NCI-H1105 treated with DMSO at 0.1 percent for 48 hours (cell line): ENCODE data around the gene CDC14A.

Experiments used
- DNase-seq: peaks from one replicate; lab custom pipeline; 2025; lab: John Stamatoyannopoulos, UW

Gene CDC14A

GRCh38 chr1:100448366-100448765, 96.1 kb downstream of the CDC14A start:
- DNase-seq, result peak; percentile 33

- no peak for DNase-seq
Measured at GRCh38 chr1:100449477-100449876, 97.2 kb downstream of the CDC14A start.

DNA sequence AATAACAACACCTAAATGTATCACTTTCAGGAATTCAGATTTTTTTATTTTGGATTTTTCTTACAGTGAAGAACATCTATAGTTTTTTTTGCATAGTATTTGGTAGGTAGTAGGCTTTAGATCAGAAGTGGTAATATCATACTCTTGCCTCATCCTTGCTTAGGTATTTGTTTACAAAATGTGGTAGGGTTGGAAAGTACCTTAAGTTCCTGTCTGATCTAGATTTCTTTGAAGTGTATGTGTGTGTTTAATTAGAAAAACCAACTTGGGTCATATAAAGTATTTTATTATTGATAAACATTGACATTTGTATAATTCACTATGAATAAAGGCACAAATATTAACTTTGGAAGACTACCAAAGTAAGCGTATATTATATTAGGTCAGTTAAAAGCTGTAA, 100.3 kb downstream of the CDC14A start:
- no peak for DNase-seq

GRCh38 chr1:100455478-100456072, 103.3 kb downstream of the CDC14A start:
- peak; percentile 53 for DNase-seq

GRCh38 chr1:100456880-100457279, 104.6 kb downstream of the CDC14A start:
- no peak for DNase-seq

DNA sequence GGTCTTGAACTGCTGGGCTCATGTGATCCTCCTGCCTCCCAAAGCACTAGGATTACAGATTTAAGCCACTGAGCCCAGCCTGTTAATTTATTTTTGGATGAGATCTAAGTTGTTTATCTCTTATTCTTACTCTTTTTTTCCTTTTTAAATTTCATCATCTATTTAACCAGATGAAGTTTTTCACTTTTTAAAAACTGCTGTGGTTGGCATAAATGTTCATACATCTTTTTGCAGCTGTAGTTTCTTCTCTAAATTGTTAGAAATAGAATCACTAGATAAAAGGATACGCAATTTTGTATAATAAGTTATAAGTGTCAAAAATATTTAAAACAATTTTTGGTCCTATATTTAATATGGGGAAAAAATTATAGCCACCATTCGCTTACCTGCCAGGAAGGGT, 105.4 kb downstream of the CDC14A start:
- no peak for DNase-seq

- no peak for DNase-seq
Measured at GRCh38 chr1:100458661-100459357, 106.5 kb downstream of the CDC14A start.

GRCh38 chr1:100459358-100460114, 107.2 kb downstream of the CDC14A start:
- DNase-seq, result peak; percentile 85

- no peak for DNase-seq
Measured at GRCh38 chr1:100461222-100461621, 108.9 kb downstream of the CDC14A start.

GRCh38 chr1:100462326-100463025, 110.2 kb downstream of the CDC14A start:
- no peak for DNase-seq

DNA sequence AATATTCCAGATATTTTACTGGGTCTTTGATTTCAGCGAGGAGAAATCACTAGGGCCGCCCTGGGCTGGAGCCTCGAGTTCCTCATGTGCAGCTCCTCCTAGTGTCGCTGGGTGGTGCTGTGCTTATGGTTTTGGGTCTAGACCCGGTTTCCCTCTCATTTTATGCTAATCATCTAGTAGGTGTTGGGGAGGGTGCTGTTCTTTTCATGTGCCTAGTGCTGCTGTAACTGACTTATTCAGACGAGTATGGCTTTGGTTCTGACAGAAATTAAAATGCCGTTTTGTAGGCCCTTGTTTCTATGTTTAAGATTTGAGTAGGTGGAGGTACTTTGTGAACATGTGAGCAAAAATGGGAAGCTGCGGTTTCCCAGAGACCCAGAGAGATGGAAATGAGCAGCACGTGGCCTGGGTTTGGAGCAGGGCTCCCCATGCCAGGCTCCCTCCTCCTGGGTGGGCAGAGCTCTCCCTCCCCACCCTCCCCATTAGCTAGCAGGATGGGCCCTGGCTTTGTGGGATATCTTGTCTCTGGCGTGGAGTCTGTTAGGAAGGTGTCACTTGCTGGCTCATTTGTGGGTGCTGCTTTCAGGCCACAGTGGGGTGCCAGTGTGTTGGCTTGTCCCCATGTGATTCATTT, 111.6 kb downstream of the CDC14A start:
- DNase-seq, result peak; percentile 54

GRCh38 chr1:100469578-100469977, 117.3 kb downstream of the CDC14A start:
- no peak for DNase-seq

- no peak for DNase-seq
Measured at GRCh38 chr1:100474834-100475233, 122.5 kb downstream of the CDC14A start.

DNA sequence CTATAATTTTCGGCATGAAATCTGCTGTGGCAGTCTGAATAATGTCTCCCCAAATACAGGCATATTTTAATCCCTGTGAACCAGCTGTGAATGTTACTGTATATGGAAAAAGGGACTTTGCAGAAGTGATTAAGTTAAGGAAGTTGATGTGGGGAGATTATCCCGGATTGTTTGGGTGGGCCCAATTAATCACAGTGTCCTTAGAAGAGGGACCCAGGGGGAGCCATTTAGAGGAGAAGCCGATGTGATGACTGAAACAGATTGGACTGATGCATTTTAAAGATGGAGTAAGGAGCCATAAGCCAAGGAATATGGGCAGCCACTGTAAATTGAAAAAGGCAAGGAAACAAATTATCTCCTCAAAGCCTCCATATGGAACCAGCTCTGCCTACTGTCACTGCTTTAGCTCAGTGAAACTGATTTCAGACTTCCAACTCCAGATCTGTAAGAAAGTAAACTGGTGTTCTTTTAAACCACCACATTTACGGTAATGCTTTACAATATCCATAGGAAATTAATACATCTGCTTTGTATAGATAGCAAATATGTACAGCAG, 124.5 kb downstream of the CDC14A start:
- no peak for DNase-seq

- no peak for DNase-seq
Measured at GRCh38 chr1:100478816-100479215, 126.5 kb downstream of the CDC14A start.

DNA sequence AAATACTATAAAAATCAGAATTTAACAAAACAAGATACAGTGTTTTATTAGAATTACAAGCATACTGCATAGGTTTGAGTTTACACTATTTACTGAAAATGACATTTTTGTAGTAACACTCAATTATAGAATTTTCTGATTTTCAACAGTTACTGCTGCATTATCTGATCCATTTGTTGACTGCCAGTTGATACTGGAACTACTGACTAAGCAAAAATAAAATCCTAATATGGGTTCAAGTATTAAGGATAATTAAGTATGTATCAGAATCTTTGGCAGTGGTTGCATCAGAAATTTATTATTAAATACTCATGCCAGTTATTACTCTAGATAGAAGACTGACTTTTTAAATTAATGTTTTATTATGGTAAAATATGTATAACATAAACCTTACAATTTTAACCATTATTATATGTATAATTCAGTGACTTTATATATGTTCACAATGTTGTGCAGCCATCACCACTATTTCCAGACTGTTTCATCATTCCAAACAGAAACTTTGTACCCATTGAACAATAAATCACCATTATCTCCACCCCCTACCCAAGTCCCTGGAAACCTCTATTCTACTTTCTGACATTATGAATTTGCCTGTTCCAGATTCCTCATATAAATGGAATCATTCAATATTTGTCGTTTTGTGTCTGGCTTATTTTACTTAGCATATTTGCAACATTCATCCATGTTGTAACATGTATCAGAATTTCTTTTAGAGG, 127.5 kb downstream of the CDC14A start:
- no peak for DNase-seq

DNA sequence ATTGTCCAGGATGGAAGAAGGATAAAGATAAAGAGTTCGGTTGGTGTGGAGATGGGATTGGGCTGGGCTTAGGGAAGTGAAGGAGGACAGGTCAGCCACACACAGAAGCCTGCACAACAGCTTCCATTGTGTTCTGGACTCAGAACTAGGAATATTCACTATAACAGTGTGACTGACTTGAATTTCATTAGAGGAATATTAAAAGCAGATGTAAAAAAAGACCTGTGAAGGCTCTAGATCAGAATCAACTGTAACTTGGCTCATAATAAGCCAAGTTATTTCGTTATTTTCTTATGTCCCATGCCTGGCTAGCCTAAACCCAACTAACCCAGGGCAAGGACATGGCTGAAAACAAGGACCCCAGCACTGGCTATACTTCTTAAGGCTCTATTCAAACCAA, 129.0 kb downstream of the CDC14A start:
- DNase-seq, result no peak

GRCh38 chr1:100482167-100482566, 129.9 kb downstream of the CDC14A start:
- no peak for DNase-seq

DNA sequence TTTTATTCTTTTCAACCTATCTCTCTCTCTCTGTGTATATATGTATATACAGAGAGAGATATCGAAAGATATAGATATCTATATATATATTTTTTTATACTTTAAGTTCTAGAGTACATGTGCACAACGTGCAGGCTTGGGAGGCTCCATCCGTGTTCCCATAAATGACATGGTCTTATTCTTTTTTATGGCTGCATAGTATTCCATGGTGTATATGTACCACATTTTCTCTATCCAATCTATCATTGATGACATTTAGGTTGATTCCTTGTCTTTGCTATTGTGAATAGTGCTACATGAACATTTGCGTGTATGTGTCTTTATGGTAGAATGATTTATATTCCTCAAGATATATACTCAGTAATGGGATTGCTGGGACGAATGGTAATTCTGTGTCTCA, 130.4 kb downstream of the CDC14A start:
- no peak for DNase-seq

DNA sequence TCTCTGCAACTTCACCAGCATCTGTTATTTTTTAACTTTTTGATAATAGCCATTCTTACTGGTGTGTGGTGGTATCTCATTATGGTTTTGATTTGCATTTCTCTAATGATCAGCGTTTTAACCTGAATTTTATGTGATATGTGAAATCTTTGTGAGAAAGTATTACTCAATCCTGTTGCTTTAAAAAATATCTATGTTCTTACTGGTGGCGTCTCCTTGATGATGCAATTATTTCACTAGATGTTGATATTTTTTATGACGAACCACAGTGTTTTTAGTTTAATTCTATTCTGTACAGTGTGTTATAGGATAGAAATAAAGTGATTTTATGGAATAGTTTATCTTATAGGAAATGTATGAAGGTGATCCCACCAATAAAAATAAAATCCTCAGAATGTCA, 130.9 kb downstream of the CDC14A start:
- no peak for DNase-seq

DNA sequence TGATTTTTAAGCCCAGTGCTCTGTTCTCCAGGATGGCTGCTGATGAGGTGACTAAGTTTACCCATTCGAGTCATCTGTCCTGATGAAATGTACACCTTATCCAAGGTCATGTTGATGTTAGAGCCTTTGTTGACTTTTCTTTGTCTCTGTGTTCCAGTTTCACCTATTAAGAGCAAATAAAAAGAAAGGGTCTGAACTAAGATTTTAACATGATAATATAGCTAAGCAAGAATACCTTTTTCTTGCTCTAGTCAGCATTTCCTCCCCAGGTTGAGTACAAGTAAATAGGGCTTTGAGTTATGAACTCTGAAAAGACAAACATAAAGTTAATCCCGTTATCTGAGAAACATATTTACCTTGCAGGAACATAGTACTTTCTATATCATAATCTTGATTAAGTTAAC, 133.6 kb downstream of the CDC14A start:
- no peak for DNase-seq
